Common myeloid progenitor, CD34-positive (primary cell): ENCODE measurements around the gene SULF2.

Experiments used
- CTCF ChIA-PET: fragments of 350-600 bp; sonication (Branson Sonifier 250); formaldehyde crosslinking; loops from one replicate; lab custom pipeline; 2021; ENCODE audit warnings: antibody characterized with exemption; lab: Charles Lee
- POLR2A ChIA-PET: fragments of 350-600 bp; sonication (Branson Sonifier 250); formaldehyde crosslinking; loops from one replicate; lab custom pipeline; 2021; ENCODE audit warnings: antibody characterized with exemption; lab: Charles Lee
- DNase-seq, 3 donors: peaks; one replicate each; pipeline versions ENCODE4 v3.0.0 to v3.0.0-alpha.2; 2013
- H3K27ac ChIP-seq, 2 experiments: 1 replicate in 1 of 2; 2 replicates in 1 of 2; pipeline ENCODE4 v1.7.0; 2013; ENCODE audit warnings: inconsistent platforms in 2 of 2, low read length in 2 of 2, mild to moderate bottlenecking in 2 of 2, low read depth in 1 of 2, moderate library complexity in 1 of 2; ENCODE audit not compliant: severe bottlenecking in 2 of 2, insufficient read depth in 1 of 2, poor library complexity in 1 of 2
- H3K27me3 ChIP-seq, 5 experiments: replicated peaks in 2 of 5; 1 replicate in 3 of 5; 2 replicates in 2 of 5; pipeline versions ENCODE4 v1.6.1 to v1.7.0; 2013; ENCODE audit warnings: low read length in 4 of 5, mild to moderate bottlenecking in 2 of 5, moderate library complexity in 2 of 5, inconsistent platforms in 1 of 5; ENCODE audit not compliant: insufficient read depth in 5 of 5, control insufficient read depth in 4 of 5
- H3K36me3 ChIP-seq, 4 experiments: 1 replicate in 2 of 4; 2 replicates in 2 of 4; pipeline versions ENCODE4 v1.6.1 to v1.7.0; 2013; ENCODE audit warnings: low read length in 3 of 4, control low read depth in 1 of 4, mild to moderate bottlenecking in 1 of 4; ENCODE audit not compliant: control insufficient read depth in 4 of 4, insufficient read depth in 4 of 4
- H3K4me1 ChIP-seq, 4 experiments: 1 replicate in 3 of 4; 2 replicates in 1 of 4; pipeline versions ENCODE4 v1.6.1 to v1.7.1; 2013; ENCODE audit warnings: low read length in 3 of 4, mild to moderate bottlenecking in 3 of 4, control low read depth in 1 of 4, inconsistent platforms in 1 of 4, moderate library complexity in 1 of 4; ENCODE audit not compliant: control insufficient read depth in 4 of 4, insufficient read depth in 4 of 4; ENCODE audit errors: control extremely low read depth in 1 of 4
- H3K4me3 ChIP-seq, 7 experiments: 1 replicate in 4 of 7; 2 replicates in 3 of 7; pipeline versions ENCODE4 v1.5.1 to v1.7.0; 2013; ENCODE audit warnings: mild to moderate bottlenecking in 7 of 7, low read length in 6 of 7, moderate library complexity in 6 of 7, inconsistent platforms in 2 of 7, low read depth in 2 of 7, control low read depth in 1 of 7; ENCODE audit not compliant: insufficient read depth in 4 of 7, control insufficient read depth in 1 of 7; ENCODE audit errors: extremely low read depth in 1 of 7
- H3K9me3 ChIP-seq, 5 experiments: 1 replicate in 4 of 5; 2 replicates in 1 of 5; pipeline versions ENCODE4 v1.6.1 to v1.7.1; 2013; ENCODE audit warnings: low read length in 4 of 5, mild to moderate bottlenecking in 2 of 5, inconsistent platforms in 1 of 5, low read depth in 1 of 5, moderate library complexity in 1 of 5; ENCODE audit not compliant: control insufficient read depth in 4 of 5, insufficient read depth in 2 of 5; ENCODE audit errors: control extremely low read depth in 1 of 5
- WGBS: methylation state at CpG from one replicate; pipeline ENCODE4 v1.1.5; 2013; ENCODE audit not compliant: insufficient coverage; 5-methylcytosine and 5-hydroxymethylcytosine counted together

SULF2 gene

GRCh38 chr20:47629907-47630306 is 155.4 kb downstream of the SULF2 start:
- POLR2A ChIA-PET: no interaction called here
- no peaks in the 10 kb centered on the region for H3K9me3 ChIP-seq
- peaks cover 6 to 37% (median 30%) of the 10 kb centered on the region in 4 experiments for H3K36me3 ChIP-seq

GRCh38 chr20:47627540-47627939 is 157.7 kb downstream of the SULF2 start:
- H3K36me3 ChIP-seq: peaks cover 7 to 43% (median 34%) of the 10 kb centered on the region in 4 experiments

More at GRCh38 chr20:47629907-47630306, 155.4 kb downstream of the SULF2 start:
- H3K4me3 ChIP-seq: no peak overlapping the region
- no peaks in the 10 kb centered on the region for H3K27me3 ChIP-seq
- no CpG with 5 or more reads among the region's 2 CpGs for WGBS
- CTCF ChIA-PET: no interaction called here
- DNase-seq: no peak
- no peak overlapping the region for H3K27ac ChIP-seq
- no peaks in the 10 kb centered on the region for H3K4me1 ChIP-seq

GRCh38 chr20:47623206-47623605 is 162.1 kb downstream of the SULF2 start:
- Histone ChIP-seq H3K4me3 (no peak overlapping the region), H3K27ac (no peak overlapping the region), H3K27me3 (no peaks in the 10 kb centered on the region), H3K4me1 (no peaks in the 10 kb centered on the region), H3K36me3 (peaks cover 12 to 41% (median 29%) of the 10 kb centered on the region in 4 experiments), H3K9me3 (no peaks in the 10 kb centered on the region)
- CTCF ChIA-PET: interaction anchor here (0.6 to 2.3 kb wide), 5 partner anchors 8 to 351 kb away, joined by 3 to 18 read pairs (median 4); no protein-coding TSS in a partner anchor
- DNase-seq: no peak
- POLR2A ChIA-PET: interaction anchor here (0.5 kb wide), 1 partner anchor 67 kb away, joined by 3 read pairs; no protein-coding TSS in a partner anchor
- WGBS: 100% methylated on average over 1 of the region's 2 CpGs

More at GRCh38 chr20:47627540-47627939, 157.7 kb downstream of the SULF2 start:
- H3K4me1 ChIP-seq: no peaks in the 10 kb centered on the region
- CTCF ChIA-PET: interaction anchor here (1.3 kb wide), 1 partner anchor 9 kb away, joined by 5 read pairs; no protein-coding TSS in a partner anchor
- no peaks in the 10 kb centered on the region for H3K9me3 ChIP-seq
- no peak overlapping the region for H3K27ac ChIP-seq
- H3K27me3 ChIP-seq: no peaks in the 10 kb centered on the region
- H3K4me3 ChIP-seq: no peak overlapping the region
- DNase-seq: no peak
- POLR2A ChIA-PET: no interaction called here
- 100% methylated on average over 4 of the region's 4 CpGs for WGBS

- H3K4me1 ChIP-seq: no peaks in the 10 kb centered on the region
- no peak overlapping the region for H3K4me3 ChIP-seq
- ChIA-PET POLR2A (no interaction called here), CTCF (interaction anchor here (1.3 to 2.8 kb wide), 8 partner anchors 10 to 349 kb away, joined by 3 to 19 read pairs (median 7); no protein-coding TSS in a partner anchor)
- no peak overlapping the region for H3K27ac ChIP-seq
- H3K36me3 ChIP-seq: peaks cover 6 to 34% (median 24%) of the 10 kb centered on the region in 4 experiments
- no peaks in the 10 kb centered on the region for H3K9me3 ChIP-seq
- DNase-seq: no peak
- H3K27me3 ChIP-seq: no peaks in the 10 kb centered on the region
- WGBS: 97% methylated on average over 8 of the region's 9 CpGs
Observed at GRCh38 chr20:47622118-47622665, 163.1 kb downstream of the SULF2 start.

- WGBS: 94% methylated on average over 3 of the region's 8 CpGs
- H3K4me3 ChIP-seq: no peak overlapping the region
- no peaks in the 10 kb centered on the region for H3K4me1 ChIP-seq
- H3K36me3 ChIP-seq: peaks cover 6 to 27% (median 17%) of the 10 kb centered on the region in 4 experiments
- H3K27ac ChIP-seq: no peak overlapping the region
- no peaks in the 10 kb centered on the region for H3K9me3 ChIP-seq
- DNase-seq: peak; percentile 72 to 86 (median 85)
- POLR2A ChIA-PET: no interaction called here
- no peaks in the 10 kb centered on the region for H3K27me3 ChIP-seq
- CTCF ChIA-PET: interaction anchor here (0.6 to 2.8 kb wide), 19 partner anchors 9 to 404 kb away, joined by 3 to 19 read pairs (median 4); no protein-coding TSS in a partner anchor
Observed at GRCh38 chr20:47620808-47621805, 164.2 kb downstream of the SULF2 start.

GRCh38 chr20:47618479-47618878 is 166.8 kb downstream of the SULF2 start:
- ChIA-PET POLR2A (no interaction called here), CTCF (no interaction called here)
- H3K36me3 ChIP-seq: peaks cover 2 to 12% (median 9%) of the 10 kb centered on the region in 4 experiments
- DNase-seq: no peak
- H3K27me3 ChIP-seq: no peaks in the 10 kb centered on the region
- no peak overlapping the region for H3K27ac ChIP-seq
- H3K4me1 ChIP-seq: no peaks in the 10 kb centered on the region
- no peaks in the 10 kb centered on the region for H3K9me3 ChIP-seq
- no CpG with 5 or more reads among the region's 6 CpGs for WGBS
- no peak overlapping the region for H3K4me3 ChIP-seq
